ENCODE data around the gene MEOX1. TPM values are rescaled to one million over a fixed set of nuclear protein-coding genes. Genes with fewer than 3 reads are reported as not detected.

MEOX1 gene
- total and polyA plus RNA-seq, 2 of the 13 experiments (the other 11 are each of a cell fraction or from before 2014, with no cell fraction given), result not detected

DNA sequence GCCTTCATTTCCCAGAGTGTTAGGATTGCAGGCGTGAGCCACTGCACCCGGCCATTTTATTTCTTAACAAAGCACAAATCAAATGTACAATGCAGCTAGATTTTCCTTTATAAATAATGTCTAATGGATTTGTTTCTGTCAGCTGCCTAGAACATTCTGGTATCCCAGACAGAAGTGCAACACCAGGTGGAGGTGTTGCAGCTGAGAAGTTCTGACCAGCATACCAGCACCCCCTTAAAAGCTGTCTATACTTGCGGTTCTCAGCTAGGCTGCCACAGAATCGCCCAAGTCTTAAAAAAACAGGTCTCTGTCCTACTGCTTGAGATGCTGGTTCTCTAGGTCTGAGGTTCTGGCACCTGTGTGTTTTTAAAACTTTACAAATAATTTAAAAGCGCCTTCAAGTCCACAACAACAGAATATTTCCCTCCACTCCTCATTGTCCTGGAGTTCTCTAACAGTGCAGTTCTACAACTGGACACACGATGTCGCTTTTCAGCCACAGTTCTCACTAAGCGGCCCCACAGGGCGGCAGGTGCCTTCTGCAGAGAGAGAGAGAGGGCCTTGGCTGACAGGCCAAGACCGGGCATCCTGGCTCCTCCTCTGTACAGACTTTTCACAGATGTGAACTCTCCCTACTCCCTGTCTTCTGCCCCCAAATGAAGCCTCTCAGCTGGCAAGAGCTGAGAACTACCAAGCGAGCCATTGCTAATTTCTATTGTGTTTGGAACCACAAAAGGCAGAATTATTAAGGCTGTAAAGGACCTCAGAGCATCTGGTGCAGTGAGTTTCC is 32.6 kb upstream of the MEOX1 start (continued):
- TF ChIP-seq, protein P1, sequence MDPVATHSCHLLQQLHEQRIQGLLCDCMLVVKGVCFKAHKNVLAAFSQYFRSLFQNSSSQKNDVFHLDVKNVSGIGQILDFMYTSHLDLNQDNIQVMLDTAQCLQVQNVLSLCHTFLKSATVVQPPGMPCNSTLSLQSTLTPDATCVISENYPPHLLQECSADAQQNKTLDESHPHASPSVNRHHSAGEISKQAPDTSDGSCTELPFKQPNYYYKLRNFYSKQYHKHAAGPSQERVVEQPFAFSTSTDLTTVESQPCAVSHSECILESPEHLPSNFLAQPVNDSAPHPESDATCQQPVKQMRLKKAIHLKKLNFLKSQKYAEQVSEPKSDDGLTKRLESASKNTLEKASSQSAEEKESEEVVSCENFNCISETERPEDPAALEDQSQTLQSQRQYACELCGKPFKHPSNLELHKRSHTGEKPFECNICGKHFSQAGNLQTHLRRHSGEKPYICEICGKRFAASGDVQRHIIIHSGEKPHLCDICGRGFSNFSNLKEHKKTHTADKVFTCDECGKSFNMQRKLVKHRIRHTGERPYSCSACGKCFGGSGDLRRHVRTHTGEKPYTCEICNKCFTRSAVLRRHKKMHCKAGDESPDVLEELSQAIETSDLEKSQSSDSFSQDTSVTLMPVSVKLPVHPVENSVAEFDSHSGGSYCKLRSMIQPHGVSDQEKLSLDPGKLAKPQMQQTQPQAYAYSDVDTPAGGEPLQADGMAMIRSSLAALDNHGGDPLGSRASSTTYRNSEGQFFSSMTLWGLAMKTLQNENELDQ (CRISPR knock-in tag; IDR thresholded peaks at IDR 0.05; ENCODE audit: borderline replicate concordance), result no peak
- TF ChIP-seq NFE2L1 (CRISPR knock-in tag; IDR thresholded peaks at IDR 0.05; ENCODE audit: borderline replicate concordance) (no peak), E2F2 (CRISPR knock-in tag; IDR thresholded peaks at IDR 0.05; ENCODE audit: borderline replicate concordance) (no peak), ZNF768 (CRISPR knock-in tag; IDR thresholded peaks at IDR 0.05) (no peak), FLYWCH1 (CRISPR knock-in tag; IDR thresholded peaks at IDR 0.05) (no peak), NR1H2 (CRISPR knock-in tag; IDR thresholded peaks at IDR 0.05; ENCODE audit: borderline replicate concordance, low read depth) (no peak), ZNF367 (CRISPR knock-in tag; IDR thresholded peaks at IDR 0.05; ENCODE audit: borderline replicate concordance) (no peak), ZNF225 (CRISPR knock-in tag; IDR thresholded peaks at IDR 0.05) (no peak), ZNF614 (CRISPR knock-in tag; IDR thresholded peaks at IDR 0.05; ENCODE audit: borderline replicate concordance) (peak; percentile 73; the same call in 1 of the 2 replicates), HNF1B (CRISPR knock-in tag; IDR thresholded peaks at IDR 0.05) (peak; percentile 75), NFKB2 (CRISPR knock-in tag; IDR thresholded peaks at IDR 0.05; ENCODE audit: borderline replicate concordance) (peak; percentile 48; the same call in 1 of the 2 replicates), ZHX2 (IDR thresholded peaks at IDR 0.05; ENCODE audit: low read depth) (no peak), ZHX2 (CRISPR knock-in tag; IDR thresholded peaks at IDR 0.05; ENCODE audit: borderline replicate concordance) (no peak)
- TF ChIP-seq, protein P2, sequence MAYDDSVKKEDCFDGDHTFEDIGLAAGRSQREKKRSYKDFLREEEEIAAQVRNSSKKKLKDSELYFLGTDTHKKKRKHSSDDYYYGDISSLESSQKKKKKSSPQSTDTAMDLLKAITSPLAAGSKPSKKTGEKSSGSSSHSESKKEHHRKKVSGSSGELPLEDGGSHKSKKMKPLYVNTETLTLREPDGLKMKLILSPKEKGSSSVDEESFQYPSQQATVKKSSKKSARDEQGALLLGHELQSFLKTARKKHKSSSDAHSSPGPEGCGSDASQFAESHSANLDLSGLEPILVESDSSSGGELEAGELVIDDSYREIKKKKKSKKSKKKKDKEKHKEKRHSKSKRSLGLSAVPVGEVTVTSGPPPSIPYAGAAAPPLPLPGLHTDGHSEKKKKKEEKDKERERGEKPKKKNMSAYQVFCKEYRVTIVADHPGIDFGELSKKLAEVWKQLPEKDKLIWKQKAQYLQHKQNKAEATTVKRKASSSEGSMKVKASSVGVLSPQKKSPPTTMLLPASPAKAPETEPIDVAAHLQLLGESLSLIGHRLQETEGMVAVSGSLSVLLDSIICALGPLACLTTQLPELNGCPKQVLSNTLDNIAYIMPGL (CRISPR knock-in tag; IDR thresholded peaks at IDR 0.05; ENCODE audit: borderline replicate concordance in 1 of 2, low read depth in 1 of 2), result peak; percentile 47 to 79; a peak in 2 of 4 replicates
